GM08714 (cell line): ENCODE data around the gene NAGLU.

ENCODE experiments used
- H3K4me3 ChIP-seq: fragments of 200-500 bp; sonication (Bioruptor generic); 2 replicates; pipeline ENCODE4 v1.5.1; 2014; ENCODE audit warnings: mild to moderate bottlenecking, low read length, inconsistent platforms
- ZNF274 ChIP-seq: IDR thresholded peaks from 2 replicates; pipeline ENCODE4 v1.6.1; 2012; ENCODE audit warnings: mild to moderate bottlenecking, low read depth, low read length

The NAGLU gene

DNA sequence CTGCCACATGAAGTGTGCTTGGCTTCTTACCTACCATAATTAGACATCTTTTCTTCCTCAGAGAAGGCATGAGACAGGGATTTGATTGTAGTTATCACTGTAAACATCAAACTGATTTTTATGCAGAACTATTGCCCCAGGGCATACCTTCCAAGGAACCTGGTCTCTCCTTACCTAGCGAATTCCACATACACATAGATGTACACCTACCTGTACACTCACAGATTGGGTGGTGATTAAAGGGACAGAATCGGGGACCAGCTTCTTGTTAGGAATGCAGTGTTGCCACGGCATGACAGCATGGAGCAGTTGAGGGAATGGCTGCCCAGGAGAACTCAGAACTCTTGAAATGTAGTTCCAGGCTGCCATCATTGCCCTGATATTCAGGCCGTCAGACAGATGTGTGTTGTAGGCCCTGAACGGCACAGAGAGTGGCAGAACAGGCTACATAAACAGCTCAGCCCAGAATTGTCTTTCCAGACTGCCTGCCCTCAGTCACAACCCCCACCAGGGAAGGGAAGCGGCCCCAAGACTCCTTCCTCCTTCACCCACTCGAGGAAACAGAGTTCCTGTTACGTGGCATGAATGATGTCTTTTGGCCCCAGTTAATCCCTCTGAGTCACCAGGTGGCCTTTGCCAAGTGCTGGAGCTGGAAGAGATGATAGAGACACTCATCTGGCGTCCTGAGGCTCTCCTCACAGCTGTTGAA lies 17.8 kb upstream of the NAGLU start:
- no peak for TF ChIP-seq ZNF274
- no peak overlapping the region for H3K4me3 ChIP-seq

DNA sequence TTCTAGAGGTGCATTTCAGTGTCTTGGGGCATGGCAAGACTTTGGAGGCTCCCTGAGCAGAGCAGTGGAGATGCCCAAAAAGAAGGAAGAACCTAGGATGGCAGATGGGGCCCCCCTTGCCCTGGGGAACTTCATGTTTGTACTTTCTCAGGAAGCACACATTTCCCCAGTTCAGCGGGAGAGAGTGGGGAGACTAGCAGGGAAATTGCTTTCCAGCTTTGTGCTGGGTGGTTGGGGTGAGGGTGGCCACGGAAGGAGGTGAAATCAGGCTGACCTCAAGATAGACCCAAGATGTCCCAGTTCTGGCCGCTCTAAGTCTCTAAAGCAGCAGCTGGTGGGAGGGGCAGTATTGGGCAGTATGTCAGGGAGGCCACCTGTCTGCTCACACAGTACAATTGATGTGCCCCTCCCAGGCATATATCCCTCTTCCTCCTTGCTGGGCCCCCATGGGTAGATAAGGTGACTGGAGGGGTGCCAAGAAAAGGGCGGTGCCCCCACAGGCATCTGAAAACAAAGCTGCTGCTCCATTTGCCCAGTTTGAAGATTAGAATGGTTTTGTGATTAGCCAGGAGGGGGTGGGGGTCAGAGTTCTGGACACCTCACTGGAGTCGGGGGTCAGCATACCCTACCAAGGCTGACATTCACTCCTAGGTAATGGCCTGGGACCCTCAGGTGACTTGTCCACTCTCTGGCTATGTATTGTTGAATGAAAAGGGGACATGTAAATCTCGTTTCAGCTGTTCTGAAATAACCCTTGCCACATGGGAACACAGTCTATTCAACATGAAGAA lies 17.1 kb upstream of the NAGLU start:
- TF ChIP-seq ZNF274, result no peak
- H3K4me3 ChIP-seq, result no peak overlapping the region

DNA sequence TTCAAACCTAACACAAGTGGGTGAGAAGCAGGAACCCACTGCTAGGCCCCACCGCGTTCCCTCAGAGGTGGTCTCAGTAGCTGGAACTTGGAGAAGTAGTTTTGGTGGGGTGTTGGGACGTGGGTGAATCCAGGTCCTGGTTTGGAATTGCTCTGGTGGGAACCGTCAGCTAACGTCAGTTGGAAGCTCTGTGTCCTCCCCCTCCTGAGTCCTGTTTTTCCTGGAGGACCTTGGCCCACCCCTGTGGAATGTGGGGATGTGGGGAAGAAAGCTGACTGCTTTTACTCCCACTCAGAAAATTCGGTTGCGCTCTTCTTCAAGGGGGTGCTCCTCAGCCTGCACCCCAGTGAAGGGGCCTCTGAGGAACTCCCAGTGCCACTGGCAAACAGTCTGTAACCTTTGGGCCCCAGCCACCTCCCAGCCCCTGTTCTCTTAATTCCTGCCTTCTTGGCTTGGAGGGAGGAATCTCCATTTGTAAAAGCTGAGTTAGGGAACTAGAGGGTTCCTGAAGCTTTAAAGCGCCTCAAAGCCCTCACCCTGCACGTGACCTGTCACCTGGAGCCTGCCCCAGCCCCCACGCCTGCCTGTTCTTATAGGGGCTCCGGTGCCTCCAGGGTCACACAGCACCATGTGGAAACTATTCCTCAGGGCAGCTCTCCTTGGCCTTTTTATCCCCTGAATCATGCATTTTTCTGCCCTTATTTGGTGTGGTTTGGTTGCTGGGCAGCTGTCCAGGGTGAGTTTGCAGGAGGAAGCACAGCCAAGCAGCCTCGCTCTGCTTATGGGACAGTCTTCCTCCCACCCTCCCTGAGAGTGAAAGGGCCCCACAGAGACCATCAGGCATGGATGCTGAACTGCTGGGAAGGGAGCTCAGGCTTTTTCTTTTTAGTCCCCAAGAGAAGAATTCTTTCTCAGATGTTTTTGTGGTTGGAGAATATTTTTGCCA lies 16.2 kb upstream of the NAGLU start:
- H3K4me3 ChIP-seq, result no peak overlapping the region
- no peak for TF ChIP-seq ZNF274

DNA sequence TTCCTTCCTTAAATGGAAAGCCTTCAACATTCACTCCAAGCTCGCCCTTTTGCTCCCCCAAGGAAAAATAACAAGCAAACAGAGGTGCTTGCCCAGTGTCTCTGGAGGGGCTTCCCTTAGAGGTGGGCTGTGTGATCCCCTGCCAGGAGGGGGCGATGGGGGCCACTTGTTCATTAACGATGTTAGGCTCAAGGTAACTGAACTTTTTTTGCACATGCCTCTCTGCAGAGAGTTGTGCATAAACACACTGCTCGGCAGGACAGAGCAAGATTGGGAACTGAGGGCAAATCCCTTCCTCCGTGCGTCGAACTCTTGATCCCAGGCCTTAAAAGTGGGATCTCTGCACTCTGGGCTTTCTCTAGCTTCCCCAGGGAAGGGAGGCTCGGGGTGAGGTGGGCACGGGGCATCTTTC lies 15.5 kb upstream of the NAGLU start:
- TF ChIP-seq ZNF274, result no peak
- no peak overlapping the region for H3K4me3 ChIP-seq

DNA sequence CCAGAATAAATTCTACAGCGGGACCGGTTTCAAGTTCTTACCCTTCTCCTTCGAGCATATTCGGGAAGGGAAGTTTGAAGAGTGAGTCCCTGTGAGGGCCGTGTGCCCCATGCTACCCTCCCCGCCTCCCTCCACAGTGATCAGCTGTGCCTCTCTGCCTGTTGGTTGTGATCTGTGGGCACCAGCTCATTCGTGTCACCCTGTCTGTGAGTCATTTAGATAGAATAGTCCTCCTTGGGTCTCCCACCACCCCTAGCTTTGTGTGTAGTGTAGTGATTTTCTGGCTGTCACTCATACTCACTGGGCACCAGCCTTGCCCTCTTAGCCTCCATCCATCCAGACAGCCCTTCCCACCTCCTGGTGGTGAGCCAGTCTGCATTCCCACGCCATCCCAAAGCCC lies 15.0 kb upstream of the NAGLU start:
- no peak for TF ChIP-seq ZNF274
- no peak overlapping the region for H3K4me3 ChIP-seq

DNA sequence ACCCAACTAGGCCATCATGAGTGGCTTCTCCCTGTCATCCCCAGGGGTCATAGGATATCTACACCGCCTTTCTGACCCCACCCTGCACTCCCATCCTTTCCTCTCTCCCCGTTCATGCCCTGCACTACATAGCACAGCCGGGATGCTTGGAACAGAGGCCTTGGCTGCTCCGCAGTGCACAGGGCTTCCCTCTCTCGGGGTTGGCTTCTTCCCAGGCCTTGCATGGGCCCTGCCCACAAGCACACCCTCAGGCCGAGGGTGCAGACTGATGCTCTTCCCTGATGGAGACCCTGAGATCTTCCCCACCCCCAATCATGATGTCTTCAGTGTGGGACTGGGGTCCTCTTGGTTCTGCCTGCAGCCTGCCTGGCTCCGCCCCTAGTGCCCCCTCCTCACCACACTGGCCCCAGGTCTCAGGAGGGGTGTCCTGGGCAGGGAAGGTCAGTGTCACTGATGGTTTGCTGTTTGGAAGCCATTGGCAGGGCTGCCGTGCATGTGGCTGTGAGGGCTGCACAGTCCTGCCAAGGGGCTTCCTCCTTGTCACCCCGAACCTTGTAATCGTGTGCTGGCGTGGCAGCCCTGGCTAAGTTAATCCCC lies 14.3 kb upstream of the NAGLU start:
- no peak for TF ChIP-seq ZNF274
- no peak overlapping the region for H3K4me3 ChIP-seq

DNA sequence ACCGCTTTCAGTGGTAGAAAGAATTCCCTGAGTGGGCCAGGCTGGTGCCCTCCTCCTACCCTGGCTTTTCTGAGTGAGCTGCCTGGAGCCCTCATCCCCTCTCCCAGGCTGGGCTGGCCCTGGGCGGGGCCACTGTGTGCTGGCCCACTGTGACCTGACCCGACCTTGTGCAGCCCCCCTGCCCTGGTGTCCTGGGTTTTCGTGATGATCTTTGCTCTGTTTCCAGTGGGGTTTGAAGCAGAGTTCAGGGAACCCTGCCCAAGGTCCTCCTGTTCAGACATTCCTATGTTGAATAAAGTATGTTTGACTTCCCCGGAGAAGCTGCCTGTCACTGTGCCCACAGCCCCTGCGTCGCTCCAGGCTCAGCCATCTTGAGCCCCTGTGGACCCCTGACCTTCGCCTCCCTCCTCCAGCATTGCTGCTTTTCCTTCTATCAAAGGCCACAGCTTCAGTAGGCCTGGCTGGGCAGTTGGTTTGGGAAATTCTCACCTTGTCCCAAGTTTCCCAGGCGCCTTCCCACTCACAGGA lies 13.7 kb upstream of the NAGLU start:
- H3K4me3 ChIP-seq, result no peak overlapping the region
- no peak for TF ChIP-seq ZNF274

DNA sequence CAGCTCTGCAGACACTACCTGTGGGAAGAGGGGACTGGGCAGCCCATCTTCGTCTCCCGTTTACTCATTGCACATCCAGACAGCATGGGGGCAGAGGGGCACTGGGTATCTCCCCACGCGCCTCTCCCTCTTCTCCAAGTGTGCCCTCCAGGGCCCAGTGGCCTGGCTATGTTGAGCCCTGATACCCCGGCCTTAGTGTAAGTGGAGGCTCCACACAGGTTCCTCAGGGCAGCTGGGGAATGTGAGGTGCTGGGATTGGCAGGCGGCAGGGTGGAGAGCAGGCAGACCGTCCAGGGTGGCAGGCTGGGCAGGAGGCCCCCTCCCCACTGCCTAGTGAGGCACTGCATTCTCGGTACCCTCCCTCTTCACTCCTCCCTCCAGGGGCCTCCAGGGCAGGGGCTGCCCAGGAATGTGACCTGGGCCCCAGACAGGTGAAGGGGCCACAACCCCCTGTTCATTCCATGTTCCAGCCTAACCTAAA lies 13.2 kb upstream of the NAGLU start:
- H3K4me3 ChIP-seq, result no peak overlapping the region
- no peak for TF ChIP-seq ZNF274

DNA sequence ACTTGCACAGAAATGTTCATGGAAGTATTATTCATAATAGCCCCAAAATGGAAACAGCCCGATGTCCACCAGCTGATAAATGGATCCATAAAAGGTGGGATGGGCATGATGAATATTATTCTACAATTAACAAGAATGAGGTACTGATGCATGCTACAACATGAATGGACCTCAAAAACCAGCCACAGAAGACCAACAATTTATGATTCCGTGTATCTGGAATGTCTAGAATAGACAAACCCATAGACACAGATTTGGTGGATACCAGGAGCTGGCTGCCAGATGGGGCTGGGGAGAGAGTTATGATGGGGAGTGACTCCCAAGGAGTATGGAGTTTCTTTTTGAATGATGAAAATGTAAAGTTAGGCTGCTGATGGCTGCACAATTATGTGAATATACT lies 10.8 kb upstream of the NAGLU start:
- H3K4me3 ChIP-seq, result no peak overlapping the region
- TF ChIP-seq ZNF274, result no peak

DNA sequence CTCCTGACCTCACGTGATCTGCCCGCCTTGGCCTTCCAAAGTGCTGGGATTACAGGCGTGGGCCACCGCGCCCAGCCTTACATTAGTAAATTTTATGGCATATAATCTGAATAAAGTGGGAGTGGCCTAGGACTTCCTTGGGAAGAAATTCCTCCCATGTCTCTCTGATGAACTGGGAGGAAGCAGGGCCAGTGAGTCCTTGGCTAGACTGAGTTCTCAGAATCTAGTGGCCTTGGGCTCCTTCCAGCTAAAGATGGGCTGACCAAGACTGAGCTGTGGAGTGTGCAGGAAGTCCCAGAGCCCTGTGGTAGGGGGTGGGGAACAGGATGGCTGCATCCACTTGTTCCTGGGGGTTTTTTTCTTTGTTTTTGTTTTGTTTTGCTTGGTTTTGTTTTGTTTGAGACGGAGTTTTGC lies 10.0 kb upstream of the NAGLU start:
- H3K4me3 ChIP-seq, result no peak overlapping the region
- no peak for TF ChIP-seq ZNF274

DNA sequence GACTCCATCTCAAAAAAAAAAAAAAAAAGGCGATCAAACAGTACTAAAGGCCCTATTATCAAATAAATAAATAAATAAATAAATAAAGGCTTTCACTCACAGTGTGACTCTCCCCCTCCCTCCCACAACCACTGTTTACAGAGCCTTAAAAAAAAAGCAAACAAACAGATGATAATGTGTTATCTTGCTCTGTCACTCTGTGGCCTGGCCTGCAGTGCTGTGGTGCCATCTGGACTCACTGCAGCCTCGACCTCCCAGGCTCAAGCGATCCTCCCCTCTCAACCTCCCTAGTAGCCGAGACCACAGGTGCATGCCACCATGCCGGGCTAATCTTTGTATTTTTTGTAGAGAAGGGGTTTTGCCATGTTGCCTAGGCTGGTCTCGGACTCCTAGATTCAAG lies 8.1 kb upstream of the NAGLU start:
- no peak overlapping the region for H3K4me3 ChIP-seq
- no peak for TF ChIP-seq ZNF274

DNA sequence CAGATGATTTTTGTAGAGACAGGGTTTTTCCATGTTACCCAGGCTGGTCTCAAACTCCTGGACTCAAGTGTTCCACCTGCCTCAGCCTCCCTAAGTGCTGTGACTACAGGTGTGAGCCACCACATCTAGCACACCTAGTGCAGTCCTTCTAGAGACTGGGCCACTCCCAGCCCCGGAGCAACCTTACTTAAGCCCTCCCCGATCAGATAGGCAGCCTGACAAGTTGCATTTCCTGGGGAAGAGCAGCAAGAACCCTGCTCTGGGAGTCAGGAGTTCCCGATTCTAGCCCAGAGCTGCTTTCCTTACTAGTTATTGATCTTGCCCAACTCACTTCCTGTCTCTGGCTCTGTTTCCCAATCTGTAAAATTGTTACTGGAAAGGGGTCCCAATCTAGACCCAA lies 7.0 kb upstream of the NAGLU start:
- no peak for TF ChIP-seq ZNF274

DNA sequence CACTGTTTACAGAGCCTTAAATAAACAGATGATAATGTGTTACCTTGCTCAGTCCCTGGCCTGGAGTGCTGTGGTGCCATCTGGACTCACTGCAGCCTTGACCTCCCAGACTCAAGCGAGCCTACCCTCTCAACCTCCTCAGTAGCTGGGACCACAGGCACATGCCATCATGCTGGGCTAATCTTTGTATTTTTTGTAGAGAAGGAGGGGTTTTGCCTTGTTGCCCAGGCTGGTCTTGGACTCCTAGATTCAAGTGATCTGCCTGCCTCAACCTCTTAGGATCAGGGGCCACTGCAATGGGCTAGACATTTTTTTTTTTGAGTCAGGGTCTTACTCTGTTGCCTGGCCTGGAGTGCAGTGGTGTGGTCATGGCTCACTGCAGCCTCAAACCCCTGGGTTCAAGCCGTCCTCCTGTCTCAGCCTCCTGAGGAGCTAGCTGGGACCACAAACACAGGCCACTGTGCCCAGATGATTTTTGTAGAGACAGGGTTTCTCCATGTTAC lies 5.0 kb upstream of the NAGLU start:
- no peak overlapping the region for H3K4me3 ChIP-seq
- no peak for TF ChIP-seq ZNF274

More for the DNA sequence above, 7.0 kb upstream of the NAGLU start:
- H3K4me3 ChIP-seq, result no peak overlapping the region
